Liver (tissue), 9 donors: Measurements from ENCODE around the gene NHSL2. TPM values are rescaled to one million over a fixed set of nuclear protein-coding genes. Genes with fewer than 3 reads are reported as not detected.

ENCODE experiments used
- DNase-seq: peaks from one replicate; pipeline ENCODE4 v3.0.0-alpha.2; 2017; ENCODE audit warnings: low spot score
- H3K27ac ChIP-seq, 2 donors: one replicate each; pipeline ENCODE4 v1.7.0; 2013; ENCODE audit warnings: inconsistent platforms in 2 of 2, low read length in 2 of 2, control low read depth in 1 of 2, low read depth in 1 of 2, mild to moderate bottlenecking in 1 of 2
- H3K27me3 ChIP-seq, 4 donors: one replicate each; pipeline versions ENCODE4 v1.6.1 to v1.7.0; 2013; ENCODE audit warnings: low read length in 3 of 4, inconsistent platforms in 1 of 4, mild to moderate bottlenecking in 1 of 4, moderate library complexity in 1 of 4; ENCODE audit not compliant: control insufficient read depth in 4 of 4, insufficient read depth in 4 of 4
- H3K36me3 ChIP-seq, 4 donors: one replicate each; pipeline versions ENCODE4 v1.6.1 to v1.7.0; 2013; ENCODE audit warnings: low read length in 3 of 4, mild to moderate bottlenecking in 3 of 4, low read depth in 1 of 4, moderate library complexity in 1 of 4; ENCODE audit not compliant: control insufficient read depth in 4 of 4, insufficient read depth in 3 of 4
- H3K4me1 ChIP-seq, 4 donors: one replicate each; pipeline versions ENCODE4 v1.6.1 to v1.7.0; 2013; ENCODE audit warnings: low read length in 3 of 4, mild to moderate bottlenecking in 3 of 4, moderate library complexity in 1 of 4; ENCODE audit not compliant: control insufficient read depth in 4 of 4, insufficient read depth in 4 of 4
- H3K4me3 ChIP-seq, 3 donors: one replicate each; pipeline versions ENCODE4 v1.6.1 to v1.7.0; 2013; ENCODE audit warnings: low read length in 3 of 3, control low read depth in 1 of 3, low read depth in 1 of 3, mild to moderate bottlenecking in 1 of 3
- H3K9ac ChIP-seq, 2 donors: one replicate each; pipeline ENCODE4 v1.7.0; 2013; ENCODE audit warnings: low read length in 2 of 2, mild to moderate bottlenecking in 2 of 2, moderate library complexity in 2 of 2, control low read depth in 1 of 2, low read depth in 1 of 2
- H3K9me3 ChIP-seq, 4 donors: one replicate each; pipeline versions ENCODE4 v1.6.1 to v1.7.0; 2013; ENCODE audit warnings: low read length in 3 of 4; ENCODE audit not compliant: control insufficient read depth in 4 of 4
- CTCF ChIP-seq: fragments of 150-350 bp; IDR thresholded peaks from 2 replicates; pipeline ENCODE4 v1.5.1; 2017; ENCODE audit warnings: improper control_type of control experiment, low read depth, low read length; ENCODE audit not compliant: missing input control
- EGR1 ChIP-seq, 2 donors: IDR thresholded peaks; 2 replicates each; pipeline ENCODE4 v1.6.1; 2016 to 2018; ENCODE audit warnings: antibody characterized with exemption in 2 of 2, low read depth in 2 of 2
- FOXA1 ChIP-seq: IDR thresholded peaks from 2 replicates; pipeline ENCODE4 v1.6.1; 2016; ENCODE audit warnings: antibody characterized with exemption
- FOXA2 ChIP-seq: IDR thresholded peaks from 2 replicates; pipeline ENCODE4 v1.6.1; 2016; ENCODE audit warnings: antibody characterized with exemption
- HNF4A ChIP-seq, 2 donors: conservative IDR thresholded peaks; 2 replicates each; pipeline ENCODE4 v1.6.1; 2016; ENCODE audit warnings: antibody characterized with exemption in 2 of 2, mild to moderate bottlenecking in 2 of 2
- HNF4G ChIP-seq: IDR thresholded peaks from 2 replicates; pipeline ENCODE4 v1.6.1; 2016; ENCODE audit warnings: antibody characterized with exemption
- MAX ChIP-seq: IDR thresholded peaks from 2 replicates; pipeline ENCODE4 v1.6.1; 2016; ENCODE audit warnings: antibody characterized with exemption
- NR2F2 ChIP-seq: IDR thresholded peaks from 2 replicates; pipeline ENCODE4 v1.6.1; 2016; ENCODE audit warnings: antibody characterized with exemption
- RAD21 ChIP-seq, 2 donors: IDR thresholded peaks; 2 replicates each; pipeline ENCODE4 v1.6.1; 2016; ENCODE audit warnings: antibody characterized with exemption in 2 of 2, mild to moderate bottlenecking in 2 of 2
- REST ChIP-seq: IDR thresholded peaks from 2 replicates; pipeline ENCODE4 v1.6.1; 2016; ENCODE audit warnings: antibody characterized with exemption, mild to moderate bottlenecking
- RXRA ChIP-seq, 2 donors: IDR thresholded peaks; 2 replicates each; pipeline ENCODE4 v1.6.1; 2017 to 2018; ENCODE audit warnings: antibody characterized with exemption in 2 of 2, mild to moderate bottlenecking in 1 of 2
- SP1 ChIP-seq: IDR thresholded peaks from 2 replicates; pipeline ENCODE4 v1.6.1; 2018; ENCODE audit warnings: antibody characterized with exemption, mild to moderate bottlenecking
- TAF1 ChIP-seq: conservative IDR thresholded peaks from 2 replicates; pipeline ENCODE4 v1.6.1; 2016; ENCODE audit warnings: antibody characterized with exemption, mild to moderate bottlenecking
- YY1 ChIP-seq: IDR thresholded peaks from 2 replicates; pipeline ENCODE4 v1.6.1; 2016; ENCODE audit warnings: antibody characterized with exemption, mild to moderate bottlenecking
- ZBTB33 ChIP-seq: IDR thresholded peaks from 2 replicates; pipeline ENCODE4 v1.6.1; 2016; ENCODE audit warnings: antibody characterized with exemption
- WGBS: extraction: QIAGEN DNeasy Blood & Tissue Kit; methylation state at CpG from one replicate; pipeline ENCODE4 v1.1.7; 2013; 5-methylcytosine and 5-hydroxymethylcytosine counted together
- polyA plus RNA-seq, 2 donors: library from polyadenylated mRNA; stranded (reverse) in 1 of 2; unstranded in 1 of 2; fragments of 200-250 nt in 1 of 2; fragments of >200 nt in 1 of 2; fragmentation: Nextera tagmentation in 1 of 2; extraction: Ambion mirVana in 1 of 2; gene quantifications; one replicate each; pipeline versions ENCODE4 v1.2.1 to v1.2.3, GENCODE V29; 2013 to 2015
- total RNA-seq, 2 donors: library from RNA; depleted of rRNA; stranded (reverse); fragments of >200 nt; gene quantifications; one replicate each; pipeline ENCODE4 v1.2.3, GENCODE V29; 2014
- donor health status: healthy.
- donor health status: healthy.
- donor health status: healthy.
- donor health status: healthy.
- donor health status: healthy.

NHSL2 gene
- total and polyA plus RNA-seq, 4 donors: 0.45 to 1.3 (median 1.1) TPM

GRCh38 chrX:71949844-71950445 is 39.3 kb downstream of the NHSL2 start:
- WGBS: 77% methylated on average over 10 of the region's 10 CpGs
- H3K4me1 ChIP-seq: no peaks in the 10 kb centered on the region
- no peak overlapping the region for H3K4me3 ChIP-seq
- no peak overlapping the region for H3K27ac ChIP-seq
- no peak for TF ChIP-seq SP1
- no peak for TF ChIP-seq TAF1
- no peak for TF ChIP-seq EGR1 (IDR thresholded peaks at IDR 0.05; ENCODE audit: low read depth in 2 of 2)
- no peak for TF ChIP-seq FOXA2
- H3K9ac ChIP-seq: no peak overlapping the region
- no peaks in the 10 kb centered on the region for H3K36me3 ChIP-seq
- no peak for DNase-seq
- H3K27me3 ChIP-seq: peaks cover 0 to 3% (median 0%) of the 10 kb centered on the region in 4 donors
- H3K9me3 ChIP-seq: no peaks in the 10 kb centered on the region

- no peak for TF ChIP-seq YY1
- no peak for TF ChIP-seq RAD21 (IDR thresholded peaks at IDR 0.05)
- TF ChIP-seq FOXA1: no peak
- TF ChIP-seq ZBTB33: no peak
- TF ChIP-seq HNF4G: no peak
- no peak for TF ChIP-seq EGR1 (IDR thresholded peaks at IDR 0.05; ENCODE audit: low read depth in 2 of 2)
- no peak for TF ChIP-seq FOXA2
- TF ChIP-seq CTCF: no peak
- no peak for TF ChIP-seq RXRA (IDR thresholded peaks at IDR 0.05)
- TF ChIP-seq HNF4A (conservative IDR thresholded peaks at IDR 0.05): no peak
- TF ChIP-seq MAX: no peak
- no peak for TF ChIP-seq SP1
- TF ChIP-seq REST: no peak
- TF ChIP-seq NR2F2: no peak
- H3K36me3 ChIP-seq: no peaks in the 10 kb centered on the region
- H3K9me3 ChIP-seq: no peaks in the 10 kb centered on the region
Measured at GRCh38 chrX:71953391-71953790, 42.7 kb downstream of the NHSL2 start.

More at GRCh38 chrX:71953391-71953790, 42.7 kb downstream of the NHSL2 start:
- no peak overlapping the region for H3K4me3 ChIP-seq
- H3K4me1 ChIP-seq: no peaks in the 10 kb centered on the region
- H3K27me3 ChIP-seq: peaks cover 0 to 3% (median 0%) of the 10 kb centered on the region in 4 donors
- no peak overlapping the region for H3K27ac ChIP-seq
- no peak overlapping the region for H3K9ac ChIP-seq
- DNase-seq: no peak
